ENCODE measurements around the gene FAM114A1. TPM values are rescaled to one million over a fixed set of nuclear protein-coding genes. Genes with fewer than 3 reads are reported as not detected.
A peak's percentile ranks its signal among the peaks of the same experiment; 100 is the strongest.

FAM114A1 gene
- total RNA-seq, 1 donor from 2014 or later, result 41.6 TPM

- peaks cover 35% of the 10 kb centered on the region for H3K4me1 ChIP-seq
- intact Hi-C loops (cut with DNase I), result no loop called here
- no peak for TF ChIP-seq CTCF (IDR thresholded peaks at IDR 0.05)
- H3K27me3 ChIP-seq (ENCODE audit: low read depth), result no peaks in the 10 kb centered on the region
- no peaks in the 10 kb centered on the region for H3K36me3 ChIP-seq
- H3K4me3 ChIP-seq, result peak overlapping the region; percentile 75
- no peak for ATAC-seq
- peak overlapping the region; percentile 91 for H3K27ac ChIP-seq
- no peaks in the 10 kb centered on the region for H3K9me3 ChIP-seq
- DNase-seq, result no peak
These were observed 581 bp upstream of the FAM114A1 start for GRCh38 chr4:38866973-38867477.

DNA sequence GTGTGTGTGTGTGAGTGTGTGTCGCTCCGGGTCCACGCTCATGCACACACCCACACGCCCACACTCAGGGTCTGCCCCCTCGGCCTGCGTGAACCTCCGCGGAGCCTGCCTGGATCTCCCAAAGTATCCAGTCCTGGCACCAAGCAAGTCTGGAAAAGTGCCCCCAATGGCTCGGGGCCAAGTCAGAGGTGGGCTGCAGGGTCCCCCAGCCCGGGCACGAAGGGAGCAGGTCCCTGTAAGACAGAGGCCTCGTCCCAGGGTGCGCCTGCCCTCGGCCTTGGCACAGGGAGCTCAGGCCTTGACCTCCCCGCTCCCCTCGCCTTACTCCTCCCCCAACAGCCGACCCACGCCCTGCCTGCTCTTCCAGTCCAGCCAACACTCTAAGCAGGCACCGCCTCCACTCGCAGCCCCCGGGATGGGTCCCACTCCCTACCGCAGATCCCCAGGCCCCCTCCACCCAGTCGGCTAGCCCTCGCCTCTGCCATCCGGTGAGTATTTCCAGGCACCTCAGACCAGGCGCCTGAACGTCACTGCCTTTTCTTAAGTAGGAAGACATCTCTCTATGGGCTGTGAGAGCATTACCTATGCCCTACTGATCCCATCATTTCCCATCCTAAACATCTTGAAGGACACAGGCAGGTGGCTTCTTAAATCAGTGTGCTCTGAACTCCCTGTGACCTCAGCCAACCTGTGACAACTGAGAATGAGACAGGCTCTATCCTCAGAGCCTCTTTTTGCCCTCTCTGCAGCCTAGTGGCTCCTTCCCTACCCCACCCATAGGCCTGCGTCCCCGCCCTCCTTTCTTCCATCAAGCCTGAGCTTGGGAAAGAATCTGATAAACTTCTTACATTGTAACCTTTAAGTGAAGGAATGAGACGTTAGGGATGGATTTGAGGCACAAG, 704 bp downstream of the FAM114A1 start:
- TF ChIP-seq CTCF (IDR thresholded peaks at IDR 0.05), result no peak
- peak; percentile 67 to 68 for ATAC-seq
- H3K9me3 ChIP-seq, result no peaks in the 10 kb centered on the region
- no peaks in the 10 kb centered on the region for H3K36me3 ChIP-seq
- peak overlapping the region; percentile 75 for H3K4me3 ChIP-seq
- no peaks in the 10 kb centered on the region for H3K27me3 ChIP-seq (ENCODE audit: low read depth)
- H3K4me1 ChIP-seq, result peaks cover 35% of the 10 kb centered on the region
- intact Hi-C loops (cut with DNase I), result no loop called here
- peak overlapping the region; percentile 91 for H3K27ac ChIP-seq
- DNase-seq, result peak; percentile 58

DNA sequence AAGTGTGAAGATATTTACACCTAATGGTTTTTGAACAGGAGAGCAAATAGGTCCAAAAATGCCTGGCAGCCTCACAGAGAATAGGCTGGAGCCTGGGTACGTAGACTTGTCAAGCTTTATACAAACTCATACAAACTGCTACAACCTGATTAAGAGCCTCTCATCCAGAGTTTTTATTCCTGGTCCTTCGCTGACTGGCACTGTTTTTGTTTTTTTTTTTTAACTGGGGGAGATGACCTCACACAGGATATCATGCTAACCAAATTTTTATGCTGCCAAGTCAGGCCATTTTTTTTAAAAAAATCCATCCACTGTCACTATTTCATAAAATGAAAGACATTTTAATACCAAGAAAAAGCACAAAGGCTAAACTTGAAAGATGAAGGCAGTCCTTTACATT, 1.9 kb downstream of the FAM114A1 start:
- intact Hi-C loops (cut with DNase I), result no loop called here
- H3K27ac ChIP-seq, result peak overlapping the region; percentile 91
- H3K9me3 ChIP-seq, result no peaks in the 10 kb centered on the region
- H3K36me3 ChIP-seq, result no peaks in the 10 kb centered on the region
- H3K4me3 ChIP-seq, result peak overlapping the region; percentile 75
- peaks cover 35% of the 10 kb centered on the region for H3K4me1 ChIP-seq
- DNase-seq (no peak), ATAC-seq (no peak)
- no peaks in the 10 kb centered on the region for H3K27me3 ChIP-seq (ENCODE audit: low read depth)
- no peak for TF ChIP-seq CTCF (IDR thresholded peaks at IDR 0.05)

DNA sequence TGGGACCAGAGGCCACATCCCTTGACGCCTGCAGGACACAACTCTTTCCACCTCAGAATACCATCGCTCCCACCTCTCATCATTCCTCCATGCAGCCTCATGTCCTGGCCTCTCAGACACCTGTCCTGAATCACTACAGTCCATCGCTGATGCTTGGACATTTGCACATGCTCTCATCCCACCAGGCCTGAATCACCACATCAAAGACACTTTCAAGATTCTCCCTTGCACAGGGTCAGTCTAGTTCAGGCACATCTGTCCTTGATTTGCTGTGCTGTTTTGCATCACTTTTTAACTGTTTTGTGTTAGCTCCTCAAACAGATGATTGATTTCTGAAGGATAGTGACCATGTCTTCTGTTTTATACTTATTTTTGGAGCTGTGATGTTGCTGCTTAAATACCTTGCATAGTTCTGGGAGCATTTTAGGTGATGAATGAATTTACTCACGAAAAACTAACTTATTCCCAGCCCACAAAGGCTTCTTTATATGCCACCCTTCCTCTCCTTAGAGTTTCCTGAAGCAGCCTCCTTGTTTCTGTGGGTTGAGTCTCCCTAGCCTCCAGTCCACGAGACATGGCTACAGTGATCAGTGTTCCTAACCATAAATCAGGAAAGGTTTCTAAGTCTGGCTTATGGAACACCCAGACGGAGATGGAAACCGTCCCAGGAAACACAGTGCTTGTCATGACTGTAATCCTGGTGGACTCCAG, 2.6 kb downstream of the FAM114A1 start:
- ATAC-seq (no peak), DNase-seq (no peak)
- intact Hi-C loops (cut with DNase I), result no loop called here
- Histone ChIP-seq H3K27ac (peak overlapping the region; percentile 19), H3K4me3 (no peak overlapping the region), H3K36me3 (no peaks in the 10 kb centered on the region), H3K27me3 (ENCODE audit: low read depth) (no peaks in the 10 kb centered on the region), H3K4me1 (peaks cover 35% of the 10 kb centered on the region), H3K9me3 (no peaks in the 10 kb centered on the region)
- no peak for TF ChIP-seq CTCF (IDR thresholded peaks at IDR 0.05)

GRCh38 chr4:38871593-38871992, 4.0 kb downstream of the FAM114A1 start:
- Histone ChIP-seq H3K27ac (no peak overlapping the region), H3K4me1 (peaks cover 30% of the 10 kb centered on the region), H3K27me3 (ENCODE audit: low read depth) (no peaks in the 10 kb centered on the region), H3K4me3 (no peak overlapping the region), H3K36me3 (no peaks in the 10 kb centered on the region), H3K9me3 (no peaks in the 10 kb centered on the region)
- ATAC-seq (no peak), DNase-seq (no peak)
- TF ChIP-seq CTCF (IDR thresholded peaks at IDR 0.05), result no peak
- intact Hi-C loops (cut with DNase I), result no loop called here

All from lower lobe of right lung (tissue), 2 donors.